HepG2 (cell line): ENCODE results near the gene TBRG4. TPM values are rescaled to one million over a fixed set of nuclear protein-coding genes. Genes with fewer than 3 reads are reported as not detected.

Experiments
- ATAC-seq: fragments of 200-7000 bp; cut with Tn5 transposase; 3 replicates; pipeline ENCODE4 v1.9.1; 2020; ENCODE audit warnings: mild to moderate bottlenecking, moderate library complexity
- BruUV-seq: library from RNA; stranded (reverse); fragments of 400-500 nt; replicated peaks from 2 replicates; lab custom pipeline; 2021; lab: Mats Ljungman, UMichigan
- CTCF ChIA-PET: fragments of 300-600 bp; formaldehyde crosslinking; extraction: SDS; loops from one replicate; lab custom pipeline; 2021; ENCODE audit warnings: low total read pairs, inconsistent platforms, low intra/inter-chr PET ratio; lab: Yijun Ruan, JAX
- POLR2A ChIA-PET: fragments of 350-600 bp; sonication (Branson Sonifier 250); formaldehyde crosslinking; loops from one replicate; lab custom pipeline; 2020; ENCODE audit warnings: antibody characterized with exemption, inconsistent platforms; lab: Yijun Ruan, JAX
- DNase-seq: peaks from one replicate; pipeline ENCODE4 v3.0.0-alpha.2; 2015; ENCODE audit warnings: low spot score
- FAIRE-seq: peaks from 3 replicates; lab custom pipeline; 2011; peaks lifted over from hg19 to GRCh38; lab: Jason Lieb, UNC
- H2AFZ ChIP-seq: one replicate; pipeline ENCODE4 v1.6.1; 2011; ENCODE audit warnings: low read length, inconsistent platforms
- H3K27ac ChIP-seq: fragments of 300-600 bp; 3 replicates; pipeline ENCODE4 v1.8.0; 2011; ENCODE audit warnings: mixed run types, mild to moderate bottlenecking, mixed read lengths, low read length, inconsistent platforms; ENCODE audit not compliant: insufficient read depth; ENCODE audit errors: extremely low read length
- H3K27me3 ChIP-seq, 2 experiments: fragments of 200-600 bp in 1 of 2; 2 replicates in 1 of 2; 3 replicates in 1 of 2; pipeline versions ENCODE4 v1.6.0 to v1.8.0; 2011; ENCODE audit warnings: low read length in 2 of 2, mild to moderate bottlenecking in 2 of 2, moderate library complexity in 2 of 2, inconsistent platforms in 1 of 2; ENCODE audit not compliant: insufficient read depth in 2 of 2, control insufficient read depth in 1 of 2
- H3K36me3 ChIP-seq, 2 experiments: fragments of 200-600 bp in 1 of 2; replicated peaks in 1 of 2; 2 replicates in 1 of 2; 3 replicates in 1 of 2; pipeline versions ENCODE4 v1.5.1 to v1.8.0; 2011; ENCODE audit warnings: low read length in 2 of 2, inconsistent platforms in 1 of 2; ENCODE audit not compliant: insufficient read depth in 2 of 2, control insufficient read depth in 1 of 2
- H3K4me1 ChIP-seq: 2 replicates; pipeline ENCODE4 v1.5.1; 2012; ENCODE audit warnings: low read length, inconsistent platforms; ENCODE audit not compliant: insufficient read depth
- H3K4me2 ChIP-seq: 2 replicates; pipeline ENCODE4 v1.6.0; 2011; ENCODE audit warnings: low read depth, low read length, inconsistent platforms
- H3K4me3 ChIP-seq, 3 experiments: fragments of 200-600 bp in 1 of 3; sonication (generic), shearing (Covaris generic) in 1 of 3; replicated peaks in 1 of 3; 2 replicates each; pipeline ENCODE4 v1.5.1; 2011 to 2016; ENCODE audit warnings: low read length in 3 of 3, inconsistent platforms in 2 of 3, low read depth in 2 of 3, mild to moderate bottlenecking in 2 of 3, control low read depth in 1 of 3, mixed read lengths in 1 of 3; ENCODE audit not compliant: insufficient read depth in 1 of 3
- H3K79me2 ChIP-seq: one replicate; pipeline ENCODE4 v1.6.1; 2011; ENCODE audit warnings: low read length, inconsistent platforms; ENCODE audit not compliant: insufficient read depth
- H3K9ac ChIP-seq: 2 replicates; pipeline ENCODE4 v1.6.0; 2011; ENCODE audit warnings: mild to moderate bottlenecking, low read depth, low read length, inconsistent platforms; ENCODE audit not compliant: insufficient read depth
- H3K9me3 ChIP-seq: 2 replicates; pipeline ENCODE4 v1.5.1; 2012; ENCODE audit warnings: mild to moderate bottlenecking, low read length
- H4K20me1 ChIP-seq: 2 replicates; pipeline ENCODE4 v1.6.0; 2011; ENCODE audit warnings: inconsistent platforms, mild to moderate bottlenecking, low read length, moderate library complexity; ENCODE audit not compliant: insufficient read depth
- CBX1 ChIP-seq: IDR thresholded peaks from one replicate; pipeline ENCODE4 v1.6.1; 2016; ENCODE audit warnings: antibody characterized with exemption, low read depth
- HNRNPK ChIP-seq: fragments of 200-400 bp; formaldehyde crosslinking; IDR thresholded peaks from 2 replicates; pipeline ENCODE4 v1.6.1; 2018; ENCODE audit warnings: low read length, low read depth, moderate library complexity, mild to moderate bottlenecking; ENCODE audit not compliant: poor library complexity, severe bottlenecking
- KDM2A ChIP-seq: sonication (generic); formaldehyde crosslinking; IDR thresholded peaks from 2 replicates; pipeline ENCODE4 v1.4.0; 2020; ENCODE audit warnings: low read depth, missing genetic modification reagents, borderline replicate concordance
- MZF1 ChIP-seq: sonication (generic); formaldehyde crosslinking; IDR thresholded peaks from 2 replicates; pipeline ENCODE4 v1.8.1; 2023; ENCODE audit warnings: mild to moderate bottlenecking, missing genetic modification reagents, borderline replicate concordance
- NFKBIZ ChIP-seq: IDR thresholded peaks from 2 replicates; pipeline ENCODE4 v1.6.1; 2018; ENCODE audit warnings: missing genetic modification reagents, missing compliant biosample characterization
- SALL2 ChIP-seq: sonication (generic); formaldehyde crosslinking; IDR thresholded peaks from 2 replicates; pipeline ENCODE4 v1.8.1; 2023; ENCODE audit warnings: mild to moderate bottlenecking, missing genetic modification reagents, inconsistent platforms
- SP4 ChIP-seq: sonication (generic); formaldehyde crosslinking; IDR thresholded peaks from 2 replicates; pipeline ENCODE4 v1.8.1; 2023; ENCODE audit warnings: mild to moderate bottlenecking, missing genetic modification reagents
- ZEB1 ChIP-seq: IDR thresholded peaks from 2 replicates; pipeline ENCODE4 v1.6.1; 2012; ENCODE audit warnings: mild to moderate bottlenecking, low read depth, inconsistent platforms; ENCODE audit not compliant: insufficient replicate concordance
- ZNF24 ChIP-seq: fragments of 450-650 bp; IDR thresholded peaks from 2 replicates; pipeline ENCODE4 v1.6.1; 2017; ENCODE audit warnings: antibody characterized with exemption, mild to moderate bottlenecking
- ZNF431 ChIP-seq: sonication (generic); formaldehyde crosslinking; IDR thresholded peaks from 2 replicates; pipeline ENCODE4 v1.9.0; 2022; ENCODE audit warnings: missing genetic modification reagents, low read depth, mild to moderate bottlenecking, borderline replicate concordance
- ZNF549 ChIP-seq: sonication (generic); formaldehyde crosslinking; IDR thresholded peaks from 2 replicates; pipeline ENCODE4 v1.5.0; 2020; ENCODE audit warnings: missing genetic modification reagents
- ZNF597 ChIP-seq: sonication (generic); formaldehyde crosslinking; IDR thresholded peaks from 2 replicates; pipeline ENCODE4 v1.5.0; 2020; ENCODE audit warnings: missing genetic modification reagents
- ZNF724P ChIP-seq: sonication (generic); formaldehyde crosslinking; IDR thresholded peaks from 2 replicates; pipeline ENCODE4 v1.8.0; 2022; ENCODE audit warnings: missing genetic modification reagents, borderline replicate concordance
- ZSCAN5A ChIP-seq: sonication (generic); formaldehyde crosslinking; IDR thresholded peaks from 2 replicates; pipeline ENCODE4 v1.8.0; 2022; ENCODE audit warnings: mild to moderate bottlenecking, missing genetic modification reagents, borderline replicate concordance
- WGBS: methylation state at CpG from one replicate; pipeline ENCODE4 v1.1.6; 2017; ENCODE audit warnings: low lambda C conversion rate; 5-methylcytosine and 5-hydroxymethylcytosine counted together
- in situ Hi-C: cut with HindIII; loops from 2 replicates; pipeline ENCODE4 v1.10.0; 2017; ENCODE audit warnings: low pct_unique_long_range_greater_than_20kb; ENCODE audit not compliant: extremely low pct_ligation_motif_present
- intact Hi-C: fragments of 100-400 bp; cut with micrococcal nuclease; formaldehyde crosslinking; loops from one replicate; pipeline ENCODE4 v1.10.0; 2022; ENCODE audit not compliant: unreplicated experiment
- polyA plus RNA-seq, 8 experiments: library from polyadenylated mRNA; depleted of rRNA in 3 of 8; stranded (reverse) in 7 of 8; unstranded in 1 of 8; fragments of >200 nt; fragmentation: Illumina TruSeq in 4 of 8; extraction: Trizol in 4 of 8; gene quantifications; 2 replicates each; pipeline versions ENCODE4 v1.2.1 to v1.2.3, GENCODE V29; 2011 to 2016; ENCODE audit warnings: low read depth in 4 of 8, missing spikeins in 1 of 8, mixed read lengths in 1 of 8; ENCODE audit not compliant: insufficient read depth in 1 of 8
- total RNA-seq, 5 experiments: library from RNA; depleted of rRNA; stranded (reverse); fragments of >200 nt; fragmentation: Illumina TruSeq; extraction: Trizol; gene quantifications; 2 replicates each; pipeline ENCODE4 v1.2.3, GENCODE V29; 2016; ENCODE audit warnings: low read depth in 1 of 5
- TF ChIP-seq, protein P1 (sequence below): sonication (generic); formaldehyde crosslinking; IDR thresholded peaks from 2 replicates; pipeline ENCODE4; 2020; ENCODE audit warnings: missing genetic modification reagents, mild to moderate bottlenecking, borderline replicate concordance
- TF ChIP-seq, protein P2 (sequence below): sonication (generic); formaldehyde crosslinking; IDR thresholded peaks from 2 replicates; pipeline ENCODE4 v1.5.0; 2020; ENCODE audit warnings: mild to moderate bottlenecking, missing genetic modification reagents

Gene TBRG4
- total and polyA plus RNA-seq, 2 of the 13 experiments (the other 11 are each of a cell fraction or from before 2014, with no cell fraction given), result 87.8 to 107 TPM

DNA sequence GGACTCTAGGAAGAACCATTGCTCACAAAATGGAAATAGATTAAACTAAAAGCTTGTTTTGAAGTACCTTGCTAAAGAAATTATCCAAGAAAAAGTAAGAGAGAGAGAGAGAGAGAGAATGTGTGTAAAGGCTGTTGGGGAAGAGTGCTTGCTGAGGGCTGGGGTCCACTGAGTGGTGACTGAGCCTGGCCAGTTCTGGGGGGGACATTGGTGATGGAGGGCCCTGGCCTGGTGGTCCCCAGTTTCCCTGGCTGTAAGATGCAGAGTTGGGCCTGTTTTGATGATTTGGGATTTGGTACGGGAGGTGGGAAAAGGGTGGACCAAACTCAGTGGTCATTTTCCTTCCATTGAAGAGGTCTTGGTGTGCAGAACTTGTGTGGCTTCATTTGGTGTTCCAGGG, 47.0 kb upstream of the TBRG4 start:
- no peak for DNase-seq
- Histone ChIP-seq H3K36me3 (no peaks in the 10 kb centered on the region), H3K9ac (no peak overlapping the region), H3K4me3 (no peak overlapping the region), H2AFZ (no peak overlapping the region), H3K4me2 (no peak overlapping the region), H4K20me1 (no peaks in the 10 kb centered on the region), H3K27ac (no peak overlapping the region), H3K4me1 (no peaks in the 10 kb centered on the region), H3K79me2 (no peaks in the 10 kb centered on the region), H3K27me3 (peaks cover 7 to 57% of the 10 kb centered on the region in 2 experiments; a peak in 4 of 5 replicates), H3K9me3 (no peaks in the 10 kb centered on the region)
- no peak for ATAC-seq
- no TSS peak for BruUV-seq
- WGBS, result 8% methylated on average over 1 of the region's 1 CpG
- no peak for FAIRE-seq
- CTCF ChIA-PET, result no interaction called here
- TF ChIP-seq, protein P1, sequence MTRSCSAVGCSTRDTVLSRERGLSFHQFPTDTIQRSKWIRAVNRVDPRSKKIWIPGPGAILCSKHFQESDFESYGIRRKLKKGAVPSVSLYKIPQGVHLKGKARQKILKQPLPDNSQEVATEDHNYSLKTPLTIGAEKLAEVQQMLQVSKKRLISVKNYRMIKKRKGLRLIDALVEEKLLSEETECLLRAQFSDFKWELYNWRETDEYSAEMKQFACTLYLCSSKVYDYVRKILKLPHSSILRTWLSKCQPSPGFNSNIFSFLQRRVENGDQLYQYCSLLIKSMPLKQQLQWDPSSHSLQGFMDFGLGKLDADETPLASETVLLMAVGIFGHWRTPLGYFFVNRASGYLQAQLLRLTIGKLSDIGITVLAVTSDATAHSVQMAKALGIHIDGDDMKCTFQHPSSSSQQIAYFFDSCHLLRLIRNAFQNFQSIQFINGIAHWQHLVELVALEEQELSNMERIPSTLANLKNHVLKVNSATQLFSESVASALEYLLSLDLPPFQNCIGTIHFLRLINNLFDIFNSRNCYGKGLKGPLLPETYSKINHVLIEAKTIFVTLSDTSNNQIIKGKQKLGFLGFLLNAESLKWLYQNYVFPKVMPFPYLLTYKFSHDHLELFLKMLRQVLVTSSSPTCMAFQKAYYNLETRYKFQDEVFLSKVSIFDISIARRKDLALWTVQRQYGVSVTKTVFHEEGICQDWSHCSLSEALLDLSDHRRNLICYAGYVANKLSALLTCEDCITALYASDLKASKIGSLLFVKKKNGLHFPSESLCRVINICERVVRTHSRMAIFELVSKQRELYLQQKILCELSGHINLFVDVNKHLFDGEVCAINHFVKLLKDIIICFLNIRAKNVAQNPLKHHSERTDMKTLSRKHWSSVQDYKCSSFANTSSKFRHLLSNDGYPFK, result no peak
- TF ChIP-seq ZNF431, result no peak
- TF ChIP-seq SALL2, result no peak
- no peak for TF ChIP-seq KDM2A (CRISPR knock-in tag)
- TF ChIP-seq SP4, result no peak
- TF ChIP-seq ZNF597 (CRISPR knock-in tag), result no peak
- no peak for TF ChIP-seq ZNF549 (CRISPR knock-in tag)
- no peak for TF ChIP-seq HNRNPK
- no peak for TF ChIP-seq ZNF724P (CRISPR knock-in tag)
- no peak for TF ChIP-seq ZSCAN5A (CRISPR knock-in tag)
- TF ChIP-seq, protein P2, sequence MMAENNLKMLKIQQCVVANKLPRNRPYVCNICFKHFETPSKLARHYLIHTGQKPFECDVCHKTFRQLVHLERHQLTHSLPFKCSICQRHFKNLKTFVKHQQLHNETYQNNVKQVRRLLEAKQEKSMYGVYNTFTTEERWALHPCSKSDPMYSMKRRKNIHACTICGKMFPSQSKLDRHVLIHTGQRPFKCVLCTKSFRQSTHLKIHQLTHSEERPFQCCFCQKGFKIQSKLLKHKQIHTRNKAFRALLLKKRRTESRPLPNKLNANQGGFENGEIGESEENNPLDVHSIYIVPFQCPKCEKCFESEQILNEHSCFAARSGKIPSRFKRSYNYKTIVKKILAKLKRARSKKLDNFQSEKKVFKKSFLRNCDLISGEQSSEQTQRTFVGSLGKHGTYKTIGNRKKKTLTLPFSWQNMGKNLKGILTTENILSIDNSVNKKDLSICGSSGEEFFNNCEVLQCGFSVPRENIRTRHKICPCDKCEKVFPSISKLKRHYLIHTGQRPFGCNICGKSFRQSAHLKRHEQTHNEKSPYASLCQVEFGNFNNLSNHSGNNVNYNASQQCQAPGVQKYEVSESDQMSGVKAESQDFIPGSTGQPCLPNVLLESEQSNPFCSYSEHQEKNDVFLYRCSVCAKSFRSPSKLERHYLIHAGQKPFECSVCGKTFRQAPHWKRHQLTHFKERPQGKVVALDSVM, result no peak
- no peak for TF ChIP-seq MZF1
- no peak for TF ChIP-seq NFKBIZ
- no peak for TF ChIP-seq ZEB1
- no peak for TF ChIP-seq ZNF24
- TF ChIP-seq CBX1, result no peak
- intact Hi-C loops (loop anchor here (10.0 kb wide), 1 partner anchor 426 kb away; no protein-coding TSS in a partner anchor), in situ Hi-C loops (loop anchor here (25.0 kb wide), 1 partner anchor 429 kb away; no protein-coding TSS in a partner anchor)
- POLR2A ChIA-PET, result no interaction called here
